CD4-positive, alpha-beta memory T cell (primary cell): ENCODE measurements around the gene ALS2. TPM values are rescaled to one million over a fixed set of nuclear protein-coding genes. Genes with fewer than 3 reads are reported as not detected.
"Not testable (repeated sequence)": the region's sequence is repeated elsewhere in the genome, so short reads cannot be mapped to it uniquely, and the experiment has no call there.

ENCODE experiments used
- CTCF ChIA-PET: fragments of 350-600 bp; sonication (Branson Sonifier 250); formaldehyde crosslinking; loops from one replicate; lab custom pipeline; 2021; ENCODE audit warnings: inconsistent platforms; ENCODE audit not compliant: partially characterized antibody; lab: Charles Lee
- POLR2A ChIA-PET: fragments of 350-600 bp; sonication (Branson Sonifier 250); formaldehyde crosslinking; loops from one replicate; lab custom pipeline; 2021; ENCODE audit not compliant: partially characterized antibody; lab: Charles Lee
- DNase-seq, 5 donors: peaks; one replicate each; pipeline versions ENCODE4 v3.0.0 to v3.0.0-alpha.2; 2020 to 2022; ENCODE audit warnings: mixed read lengths in 1 of 5
- H3K27ac ChIP-seq: one replicate; pipeline ENCODE4 v1.7.0; 2013; ENCODE audit warnings: low read depth, low read length
- H3K27me3 ChIP-seq: 2 replicates; pipeline ENCODE4 v1.7.0; 2013; ENCODE audit warnings: mild to moderate bottlenecking, low read length, moderate library complexity; ENCODE audit not compliant: insufficient read depth
- H3K36me3 ChIP-seq: 2 replicates; pipeline ENCODE4 v1.7.0; 2013; ENCODE audit warnings: mild to moderate bottlenecking, low read length, moderate library complexity; ENCODE audit not compliant: insufficient read depth
- H3K4me1 ChIP-seq: 2 replicates; pipeline ENCODE4 v1.7.0; 2013; ENCODE audit warnings: mild to moderate bottlenecking, low read length, moderate library complexity; ENCODE audit not compliant: insufficient read depth
- H3K4me3 ChIP-seq, 2 donors: one replicate each; pipeline ENCODE4 v1.7.0; 2013; ENCODE audit warnings: low read length in 2 of 2, mild to moderate bottlenecking in 1 of 2
- H3K9me3 ChIP-seq, 2 donors: one replicate each; pipeline ENCODE4 v1.7.0; 2013; ENCODE audit warnings: low read length in 2 of 2, control low read depth in 1 of 2; ENCODE audit not compliant: control insufficient read depth in 1 of 2
- H3K27ac Mint-ChIP-seq, 7 donors: one replicate each; pipeline ENCODE4 v1.8.0; 2020 to 2021; ENCODE audit warnings: mixed read lengths in 7 of 7, mild to moderate bottlenecking in 6 of 7, inconsistent platforms in 3 of 7, moderate library complexity in 3 of 7
- H3K27me3 Mint-ChIP-seq, 2 donors: one replicate each; pipeline ENCODE4 v1.8.0; 2020 to 2021; ENCODE audit warnings: mixed read lengths in 2 of 2
- H3K36me3 Mint-ChIP-seq, 2 donors: one replicate each; pipeline ENCODE4 v1.8.0; 2020 to 2021; ENCODE audit warnings: mixed read lengths in 2 of 2, inconsistent platforms in 1 of 2, mild to moderate bottlenecking in 1 of 2
- H3K4me1 Mint-ChIP-seq, 4 donors: one replicate each; pipeline ENCODE4 v1.8.0; 2020 to 2021; ENCODE audit warnings: mixed read lengths in 4 of 4, mild to moderate bottlenecking in 1 of 4
- H3K4me3 Mint-ChIP-seq, 8 donors: one replicate each; pipeline ENCODE4 v1.8.0; 2020 to 2021; ENCODE audit warnings: mixed read lengths in 8 of 8, mild to moderate bottlenecking in 7 of 8, moderate library complexity in 6 of 8, inconsistent platforms in 3 of 8
- H3K9me3 Mint-ChIP-seq, 8 donors: one replicate each; pipeline ENCODE4 v1.8.0; 2020 to 2021; ENCODE audit warnings: mixed read lengths in 8 of 8, mild to moderate bottlenecking in 5 of 8, inconsistent platforms in 3 of 8, moderate library complexity in 1 of 8
- intact Hi-C: fragments of 100-400 bp; cut with micrococcal nuclease; formaldehyde crosslinking; loops from one replicate; pipeline ENCODE4 v1.15.1; 2023
- polyA plus RNA-seq, 2 donors: library from polyadenylated mRNA; unstranded; fragments of 300-500 nt; fragmentation: Illumina TruSeq; gene quantifications; one replicate each; pipeline ENCODE4 v1.2.3, GENCODE V29; 2021
- total RNA-seq, 2 experiments: library from RNA; stranded (reverse); gene quantifications; one replicate each; pipeline ENCODE4 v1.2.3, GENCODE V29; 2021

The ALS2 gene
- total and polyA plus RNA-seq, 4 experiments from 2014 or later = 4.9 to 10.5 (median 7.7) TPM

DNA sequence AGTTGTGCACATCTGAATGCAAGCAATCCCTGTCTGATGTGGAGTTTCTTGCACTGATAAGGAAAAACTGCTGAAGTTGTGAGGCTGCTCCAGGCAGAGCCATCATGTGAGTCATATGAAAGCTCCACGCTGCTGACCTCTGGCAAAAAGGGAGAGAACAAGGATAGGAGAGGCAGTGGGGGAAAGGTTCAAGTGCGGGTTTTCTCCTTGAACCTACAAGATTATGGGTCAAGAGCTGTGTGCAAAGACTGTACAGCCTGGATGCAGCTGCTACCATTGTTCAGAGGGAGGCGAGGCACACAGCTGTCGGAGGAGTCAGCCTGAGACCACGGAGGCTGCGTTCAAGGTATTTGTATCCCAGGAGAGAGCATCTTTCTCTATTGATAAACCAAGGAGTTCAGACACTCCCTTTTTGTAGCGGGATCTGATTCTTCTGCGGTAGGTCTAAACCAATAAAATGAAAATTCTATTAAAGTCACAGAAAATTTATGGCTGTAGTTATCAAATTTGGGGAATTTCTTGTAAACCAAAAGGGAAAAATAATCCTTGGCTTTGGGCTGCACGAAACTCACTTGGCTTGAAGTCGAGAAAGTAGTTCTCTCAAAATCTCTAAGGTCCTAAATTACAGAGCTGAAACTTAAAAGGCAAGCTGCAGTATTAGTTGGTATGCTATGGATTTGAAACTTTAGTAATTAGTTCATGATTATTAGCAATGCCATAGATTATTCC is 25.9 kb upstream of the ALS2 start, which contains the start of gene CDK15:
TSS of gene CDK15 (plus strand) at position 96 of the 729 bp plus-strand sequence. CDS start at position 224, 128 bp downstream.
- Histone ChIP-seq H3K4me3 (no peak within 1 kb of the TSS), H3K27me3 (no peaks in the 10 kb centered on the region), H3K36me3 (no peaks in the 10 kb centered on the region), H3K4me1 (no peaks in the 10 kb centered on the region), H3K27ac (no peak within 1 kb of the TSS), H3K9me3 (no peaks in the 10 kb centered on the region)
- Mint-ChIP-seq H3K27ac (no peak within 1 kb of the TSS), H3K36me3 (no peaks in the 10 kb centered on the region), H3K4me1 (no peaks in the 10 kb centered on the region), H3K4me3 (no peak within 1 kb of the TSS), H3K9me3 (no peaks in the 10 kb centered on the region), H3K27me3 (peaks cover 13 to 18% of the 10 kb centered on the region in 2 donors)
- intact Hi-C loops = no loop called here
- ChIA-PET POLR2A (interaction anchor here (0.6 kb wide), 1 partner anchor 90 kb away, joined by 3 read pairs; no protein-coding TSS in a partner anchor), CTCF (no interaction called here)
- no peak for DNase-seq

DNA sequence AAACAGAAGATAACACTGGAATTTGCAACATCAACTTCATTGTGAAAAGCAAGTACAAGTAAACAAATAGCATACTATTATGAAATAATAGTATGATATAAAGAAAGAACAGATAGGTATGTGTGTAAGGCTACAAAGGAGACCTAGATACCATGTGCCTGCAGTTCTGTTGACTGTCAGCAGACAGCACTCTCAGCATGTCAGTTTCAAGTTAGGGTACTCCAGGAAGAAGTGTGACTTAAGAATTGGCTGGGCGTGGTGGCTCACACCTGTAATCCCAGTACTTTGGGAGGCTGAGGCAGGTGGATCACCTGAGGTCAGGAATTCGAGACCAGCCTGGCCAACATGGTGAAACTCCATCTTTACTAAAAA is 18.2 kb upstream of the ALS2 start:
- H3K9me3 ChIP-seq, H3K4me1 Mint-ChIP-seq, H3K4me3 ChIP-seq, H3K4me3 Mint-ChIP-seq, H3K27ac Mint-ChIP-seq, CTCF ChIA-PET, DNase-seq, H3K4me1 ChIP-seq, H3K27me3 ChIP-seq, H3K27ac ChIP-seq, H3K9me3 Mint-ChIP-seq, POLR2A ChIA-PET, H3K36me3 Mint-ChIP-seq, intact Hi-C loops, H3K36me3 ChIP-seq: not testable (repeated sequence)
- peaks cover 11 to 13% of the 10 kb centered on the region in 2 donors for H3K27me3 Mint-ChIP-seq

DNA sequence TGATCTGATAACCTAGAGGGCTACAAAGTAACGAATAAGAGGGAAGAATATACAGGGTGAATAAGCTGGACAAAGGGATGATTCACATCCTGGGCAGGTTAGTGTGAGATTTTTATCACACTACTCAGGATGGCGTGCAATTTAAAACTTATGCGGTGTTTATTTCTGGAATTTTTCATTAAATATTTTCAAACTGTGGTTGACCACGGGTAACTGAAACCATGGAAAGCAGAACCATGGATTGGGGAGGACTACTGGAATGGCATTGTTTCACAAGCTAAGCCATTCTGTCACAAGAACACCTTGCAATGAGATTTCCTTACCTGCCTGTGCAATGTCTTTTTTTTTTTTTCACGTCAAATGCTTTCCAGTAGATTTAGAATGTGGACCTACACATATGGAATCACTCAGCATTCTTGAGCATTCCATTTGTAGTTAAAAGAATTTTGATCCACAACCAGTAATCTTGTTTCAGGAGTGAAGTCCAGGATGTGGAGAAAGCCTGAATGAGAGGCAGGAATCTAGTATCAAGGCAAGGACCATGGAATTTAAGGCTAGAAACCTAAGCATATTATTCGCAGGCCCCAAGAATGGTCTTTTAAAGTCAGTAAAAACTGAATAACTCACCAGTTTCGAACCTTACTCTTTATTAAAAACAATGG is 17.6 kb upstream of the ALS2 start:
- Histone ChIP-seq H3K9me3 (no peaks in the 10 kb centered on the region), H3K27me3 (peaks cover 4% of the 10 kb centered on the region), H3K36me3 (no peaks in the 10 kb centered on the region), H3K4me1 (no peaks in the 10 kb centered on the region), H3K27ac (no peak overlapping the region), H3K4me3 (no peak overlapping the region)
- H3K4me3 Mint-ChIP-seq = no peak overlapping the region
- no peak overlapping the region for H3K27ac Mint-ChIP-seq
- H3K9me3 Mint-ChIP-seq = peaks cover 0 to 2% (median 0%) of the 10 kb centered on the region in 8 donors
- no peak for DNase-seq
- peaks cover 9 to 13% of the 10 kb centered on the region in 2 donors for H3K27me3 Mint-ChIP-seq
- no peaks in the 10 kb centered on the region for H3K4me1 Mint-ChIP-seq
- CTCF ChIA-PET = no interaction called here
- intact Hi-C loops = no loop called here
- H3K36me3 Mint-ChIP-seq = no peaks in the 10 kb centered on the region
- POLR2A ChIA-PET = no interaction called here

DNA sequence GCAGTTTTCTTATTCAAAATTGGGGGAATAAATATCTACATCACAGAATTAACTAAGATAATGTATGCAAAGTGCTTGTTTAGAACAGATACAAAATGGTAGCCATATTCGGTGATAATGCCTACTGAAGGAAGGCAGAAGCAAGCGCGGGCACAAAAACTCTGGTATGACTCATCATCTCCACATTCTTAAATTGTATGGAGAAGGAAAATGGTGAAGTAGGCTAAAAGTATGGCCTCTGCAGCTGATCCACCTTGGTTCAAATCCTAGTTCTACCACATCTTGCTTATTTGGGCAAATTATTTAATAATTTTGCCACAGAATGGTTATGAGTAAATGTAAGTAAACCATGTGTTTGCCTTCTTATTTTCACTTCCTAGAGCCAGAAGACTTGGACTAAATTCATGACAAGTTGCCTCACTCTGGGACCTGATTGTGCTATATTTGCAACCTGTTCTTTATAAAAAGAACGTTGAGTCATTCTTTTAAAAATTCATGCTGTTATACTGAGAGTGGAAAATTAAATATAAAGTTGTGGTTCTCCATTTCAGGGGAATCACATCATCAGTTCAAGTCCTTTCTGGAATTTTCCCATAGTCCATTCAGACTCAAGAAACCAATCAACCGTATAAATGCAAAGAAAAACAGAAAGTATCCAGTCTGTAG is 16.6 kb upstream of the ALS2 start:
- Mint-ChIP-seq H3K27ac (no peak overlapping the region), H3K9me3 (peaks cover 0 to 2% (median 0%) of the 10 kb centered on the region in 8 donors), H3K4me3 (no peak overlapping the region), H3K36me3 (no peaks in the 10 kb centered on the region), H3K27me3 (peaks cover 9 to 10% of the 10 kb centered on the region in 2 donors), H3K4me1 (no peaks in the 10 kb centered on the region)
- no peak overlapping the region for H3K4me3 ChIP-seq
- H3K36me3 ChIP-seq = no peaks in the 10 kb centered on the region
- H3K27me3 ChIP-seq = peaks cover 4% of the 10 kb centered on the region
- H3K4me1 ChIP-seq = no peaks in the 10 kb centered on the region
- intact Hi-C loops = no loop called here
- no peaks in the 10 kb centered on the region for H3K9me3 ChIP-seq
- POLR2A ChIA-PET = no interaction called here
- CTCF ChIA-PET = no interaction called here
- no peak for DNase-seq
- no peak overlapping the region for H3K27ac ChIP-seq

DNA sequence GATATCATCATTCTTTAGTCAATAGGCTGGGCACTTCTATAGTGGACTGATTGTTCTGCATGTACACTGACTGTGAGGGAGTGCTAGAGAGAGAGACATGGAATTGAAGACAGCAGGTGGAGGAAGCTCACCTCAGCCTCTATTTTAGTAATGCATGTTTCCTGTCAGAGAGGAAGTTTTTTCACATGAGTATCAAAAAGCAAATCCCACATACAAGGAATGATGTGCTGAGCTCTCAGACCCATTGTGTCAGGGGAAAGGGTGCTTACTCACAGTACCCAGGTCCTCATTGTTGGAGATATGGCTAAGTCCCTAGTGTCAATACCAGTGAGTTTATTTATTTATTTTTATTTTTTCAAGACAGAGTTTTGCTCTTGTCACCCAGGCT is 15.7 kb upstream of the ALS2 start:
- no peak overlapping the region for H3K27ac Mint-ChIP-seq
- intact Hi-C loops = no loop called here
- Histone ChIP-seq H3K27ac (no peak overlapping the region), H3K4me3 (no peak overlapping the region), H3K27me3 (peaks cover 4% of the 10 kb centered on the region), H3K36me3 (no peaks in the 10 kb centered on the region), H3K4me1 (no peaks in the 10 kb centered on the region), H3K9me3 (no peaks in the 10 kb centered on the region)
- no peak overlapping the region for H3K4me3 Mint-ChIP-seq
- no peaks in the 10 kb centered on the region for H3K36me3 Mint-ChIP-seq
- H3K4me1 Mint-ChIP-seq = no peaks in the 10 kb centered on the region
- DNase-seq = no peak
- CTCF ChIA-PET = no interaction called here
- POLR2A ChIA-PET = no interaction called here
- peaks cover 0 to 4% (median 0%) of the 10 kb centered on the region in 8 donors for H3K9me3 Mint-ChIP-seq
- H3K27me3 Mint-ChIP-seq = peaks cover 8 to 12% of the 10 kb centered on the region in 2 donors

DNA sequence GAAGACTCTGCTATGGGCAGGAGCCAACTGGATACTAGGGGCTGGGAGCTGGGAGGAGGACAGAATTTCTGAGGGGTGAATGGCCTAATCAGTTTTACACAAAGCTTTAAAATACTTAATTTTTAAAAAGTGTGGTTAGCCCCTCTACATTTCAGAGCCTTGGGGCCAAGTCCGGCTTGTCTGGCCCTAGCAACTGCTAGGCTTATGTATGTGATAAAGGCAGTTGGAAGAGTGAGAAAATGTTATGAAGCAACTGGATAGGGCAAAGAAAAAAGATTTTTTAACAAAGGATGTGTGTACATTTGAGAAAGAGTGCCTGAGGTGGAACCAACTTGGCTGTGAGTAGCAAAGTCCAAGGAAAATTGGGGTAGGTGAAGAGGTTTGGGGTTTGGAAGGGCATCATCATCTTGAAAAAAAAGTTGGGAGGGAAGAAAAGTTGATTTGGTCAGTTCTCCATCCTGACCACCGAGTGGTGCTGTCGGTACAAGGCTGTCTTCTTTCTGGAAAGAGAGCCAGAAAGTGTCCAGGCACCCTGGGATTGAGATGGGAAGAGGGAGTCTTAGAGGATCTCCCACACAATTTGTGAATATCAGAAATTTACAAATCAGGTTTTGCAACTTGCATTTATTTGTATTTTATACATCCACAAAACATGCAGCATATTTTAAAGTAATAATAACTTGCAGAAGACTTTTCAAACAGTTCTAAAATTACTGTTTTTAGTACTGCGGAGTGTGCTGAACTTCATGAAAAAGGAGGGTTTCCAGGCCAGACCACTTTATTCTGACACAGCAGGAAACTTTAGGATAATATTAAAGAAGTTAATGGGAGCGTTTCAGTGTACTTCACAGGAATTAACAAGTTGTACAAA is 15.1 kb upstream of the ALS2 start:
- Histone ChIP-seq H3K36me3 (no peaks in the 10 kb centered on the region), H3K9me3 (no peaks in the 10 kb centered on the region), H3K27me3 (peaks cover 3% of the 10 kb centered on the region), H3K27ac (no peak overlapping the region), H3K4me1 (no peaks in the 10 kb centered on the region), H3K4me3 (no peak overlapping the region)
- Mint-ChIP-seq H3K36me3 (no peaks in the 10 kb centered on the region), H3K27ac (no peak overlapping the region), H3K4me1 (no peaks in the 10 kb centered on the region), H3K4me3 (no peak overlapping the region), H3K27me3 (peaks cover 5 to 12% of the 10 kb centered on the region in 2 donors), H3K9me3 (peaks cover 0 to 4% (median 0%) of the 10 kb centered on the region in 8 donors)
- intact Hi-C loops = no loop called here
- DNase-seq = no peak
- CTCF ChIA-PET = interaction anchor here (1.0 kb wide), 1 partner anchor 15 kb away, joined by 3 read pairs; the partner anchor contains the start of gene ALS2
- POLR2A ChIA-PET = no interaction called here
